Mesenteric fat pad (tissue), 1 donor: ENCODE measurements around the gene FUT4. TPM values are rescaled to one million over a fixed set of nuclear protein-coding genes. Genes with fewer than 3 reads are reported as not detected.
"Not testable (repeated sequence)": the region's sequence is repeated elsewhere in the genome, so short reads cannot be mapped to it uniquely, and the experiment has no call there.

Source experiments
- DNase-seq: peaks from one replicate; pipeline ENCODE4 v3.0.0-alpha.2; 2020; ENCODE audit warnings: low spot score
- total RNA-seq: library from RNA; stranded (reverse); fragmentation: NEBNext Ultra II Directional; extraction: Animal tissue kit (Norgen Biotek cat#: 25700); gene quantifications from one replicate; pipeline ENCODE4 v1.2.1, GENCODE V29; 2021
- donor health status: DM: yes; HTN: yes; CAD: no.

Gene FUT4
- total RNA-seq, 1 donor from 2014 or later, result 5.5 TPM

DNA sequence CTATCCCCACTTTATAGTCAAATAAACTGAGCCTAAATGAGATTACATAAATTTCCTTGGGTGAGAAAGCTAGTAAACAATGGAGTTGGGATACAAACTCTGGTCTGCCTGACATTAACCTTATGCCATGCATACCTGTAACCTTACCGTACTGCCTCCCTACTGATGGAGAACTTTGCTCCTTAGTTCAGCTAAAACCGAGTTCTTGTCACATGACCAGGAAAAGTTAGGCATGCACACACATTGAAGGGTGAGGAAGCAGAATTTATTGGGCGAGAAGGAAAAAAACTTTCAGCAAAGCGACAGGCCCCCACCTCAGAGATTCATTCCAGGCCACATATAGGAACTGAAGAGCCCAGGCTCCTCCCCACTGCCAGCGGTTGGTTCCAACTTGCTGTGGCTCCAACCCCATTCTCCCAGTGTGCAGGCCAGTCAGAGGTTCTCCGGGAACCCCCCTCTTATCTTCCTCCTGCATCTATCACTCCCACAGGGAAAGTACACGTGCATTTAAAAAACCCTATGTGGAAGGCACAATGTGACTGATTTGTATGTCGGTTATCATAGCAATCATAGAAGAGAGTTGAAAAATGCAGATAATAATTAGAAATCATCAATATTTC is 20.2 kb downstream of the FUT4 start:
- no peak for DNase-seq

DNA sequence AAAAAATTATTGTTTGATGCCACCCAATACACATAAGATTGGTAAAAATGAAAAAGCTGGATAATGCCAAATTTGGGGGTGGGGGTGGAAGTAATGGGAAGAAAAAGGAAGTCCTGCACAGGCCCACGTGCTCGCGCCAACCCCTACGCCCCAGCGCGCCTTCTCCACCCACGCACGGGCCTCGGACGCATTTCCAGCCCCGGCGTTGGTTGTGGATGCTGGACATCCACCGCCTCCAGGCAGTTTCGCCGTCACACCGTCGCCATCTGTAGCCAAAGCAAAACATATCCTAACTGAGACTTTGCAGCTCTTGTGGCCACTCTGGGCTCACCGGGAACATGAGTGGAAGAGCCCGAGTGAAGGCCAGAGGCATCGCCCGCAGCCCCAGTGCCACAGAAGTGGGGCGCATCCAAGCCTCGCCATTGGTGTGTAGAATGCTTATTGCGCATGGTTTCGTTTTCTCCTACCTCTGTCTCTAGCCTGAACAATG is 23.5 kb downstream of the FUT4 start, which contains the start of gene PIWIL4:
Gene PIWIL4, plus strand, starts transcription at position 188 of the 490 bp plus-strand sequence. Its CDS starts 151 bp downstream, at position 339.
- DNase-seq, result no peak

DNA sequence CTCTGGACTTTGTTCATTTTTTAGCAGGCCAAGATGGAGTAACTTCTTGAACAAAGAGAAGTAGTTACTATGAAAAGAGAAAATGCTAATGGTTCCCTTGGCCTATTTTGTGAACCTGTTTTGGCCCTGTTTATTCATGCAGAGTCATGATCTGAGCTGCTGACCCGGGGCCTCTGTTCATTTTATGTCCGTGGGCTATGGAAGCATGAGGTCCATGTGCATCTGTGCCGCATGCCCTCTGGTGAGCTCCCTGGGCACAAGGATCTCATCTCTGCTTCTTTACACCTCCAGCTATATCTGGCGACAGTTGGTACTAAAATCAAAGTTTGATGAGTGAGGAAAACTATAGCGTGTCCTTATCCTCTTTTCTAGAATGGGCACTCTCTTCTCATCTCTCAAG is 24.5 kb downstream of the FUT4 start:
- DNase-seq, result no peak

- DNase-seq, result no peak
Observed at GRCh38 chr11:94568717-94569116, 25.0 kb downstream of the FUT4 start.

DNA sequence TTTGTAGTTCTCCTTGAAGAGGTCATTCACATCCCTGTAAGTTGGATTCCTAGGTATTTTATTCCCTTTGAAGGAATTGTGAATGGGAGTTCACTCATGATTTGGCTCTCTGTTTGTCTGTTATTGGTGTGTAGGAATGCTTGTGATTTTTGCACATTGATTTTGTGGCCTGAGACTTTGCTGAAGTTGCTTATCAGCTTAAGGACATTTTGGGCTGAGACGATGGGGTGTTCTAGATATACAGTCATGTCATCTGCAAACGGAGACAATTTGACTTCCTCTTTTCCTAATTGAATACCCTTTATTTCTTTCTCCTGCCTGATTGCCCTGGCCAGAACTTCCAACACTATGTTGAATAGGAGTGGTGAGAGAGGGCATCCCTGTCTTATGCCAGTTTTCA is 29.3 kb downstream of the FUT4 start:
- not testable (repeated sequence) for DNase-seq

DNA sequence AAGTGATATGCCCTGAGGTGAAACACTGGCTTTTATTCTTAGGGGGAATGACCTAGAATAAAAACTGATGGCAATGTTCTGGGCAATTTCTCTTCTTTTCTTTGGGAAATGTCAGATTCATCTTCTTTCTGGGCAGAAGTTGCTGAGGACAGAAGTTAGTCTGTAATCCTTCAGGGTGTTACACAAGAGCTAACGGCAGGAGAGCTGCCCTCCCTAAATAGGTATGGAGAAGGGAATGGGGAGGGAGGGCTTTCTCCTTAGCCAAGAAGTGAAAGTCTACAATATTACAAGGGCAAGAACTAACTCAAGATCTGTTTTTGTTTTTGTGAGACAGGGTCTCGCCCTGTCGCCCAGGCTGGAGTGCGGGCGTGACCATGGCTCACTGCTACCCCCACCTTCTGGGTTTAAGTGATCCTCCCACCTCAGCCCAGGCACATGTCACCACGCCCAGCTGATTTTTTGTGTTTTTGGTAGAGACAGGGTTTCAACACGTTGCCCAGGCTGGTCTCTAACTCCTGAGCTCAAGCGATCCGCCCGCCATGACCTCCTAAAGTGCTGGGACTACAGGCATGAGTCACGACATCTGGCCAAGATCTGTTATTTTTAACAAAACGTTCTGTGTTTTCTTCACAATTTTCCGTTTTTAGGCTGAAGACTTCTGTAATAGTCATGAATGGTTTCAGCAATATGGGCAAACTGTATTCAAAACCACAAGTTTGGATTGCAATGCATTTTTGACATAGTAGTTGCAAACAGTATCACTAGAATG is 30.7 kb downstream of the FUT4 start:
- no peak for DNase-seq

GRCh38 chr11:94576306-94576705 is 32.6 kb downstream of the FUT4 start:
- DNase-seq, result no peak

DNA sequence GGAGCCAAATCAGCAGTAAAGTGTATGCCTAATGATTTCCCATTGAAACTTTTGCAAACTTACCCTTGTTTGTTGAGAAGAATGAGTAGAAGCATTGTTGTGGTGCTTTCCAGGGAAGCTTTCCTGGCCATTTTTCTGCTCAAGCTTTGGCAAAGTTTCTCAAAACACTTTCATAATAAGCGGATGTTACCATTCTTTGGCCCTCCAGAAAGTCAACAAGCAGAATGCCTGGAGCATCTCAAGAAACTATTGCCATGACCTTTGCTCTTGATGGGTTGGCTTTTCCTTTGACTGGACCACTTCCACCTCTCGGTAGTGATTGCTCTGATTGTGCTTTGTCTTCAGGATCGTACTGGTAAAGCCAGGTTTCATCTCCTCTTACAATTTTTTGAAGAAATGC is 34.1 kb downstream of the FUT4 start:
- DNase-seq, result no peak

GRCh38 chr11:94581926-94582325 is 38.2 kb downstream of the FUT4 start:
- no peak for DNase-seq

- no peak for DNase-seq
Observed at GRCh38 chr11:94583213-94583865, 39.6 kb downstream of the FUT4 start.

GRCh38 chr11:94583866-94584500 is 40.3 kb downstream of the FUT4 start:
- DNase-seq, result no peak

GRCh38 chr11:94584978-94585377 is 41.3 kb downstream of the FUT4 start:
- no peak for DNase-seq

- no peak for DNase-seq
Observed at GRCh38 chr11:94585399-94585798, 41.7 kb downstream of the FUT4 start.

DNA sequence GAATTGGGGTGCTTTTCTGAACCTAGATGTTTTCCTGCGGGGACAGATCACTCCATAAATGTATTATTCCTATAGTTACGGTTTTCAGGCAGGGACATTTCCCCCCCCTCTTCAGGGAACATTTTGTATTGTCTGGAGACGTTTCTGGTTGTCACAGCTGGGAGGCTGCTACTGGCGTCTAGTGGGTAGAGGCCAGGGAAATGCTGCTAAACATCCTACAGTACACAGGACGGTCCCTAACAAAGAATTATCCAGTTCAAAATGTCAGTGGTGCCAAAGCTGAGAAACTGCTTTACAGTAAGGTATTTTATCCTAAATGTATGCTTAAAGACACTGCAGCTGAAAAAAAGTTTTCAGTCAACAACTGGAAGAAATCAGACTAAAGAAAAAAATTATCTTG is 42.8 kb downstream of the FUT4 start:
- DNase-seq, result no peak

DNA sequence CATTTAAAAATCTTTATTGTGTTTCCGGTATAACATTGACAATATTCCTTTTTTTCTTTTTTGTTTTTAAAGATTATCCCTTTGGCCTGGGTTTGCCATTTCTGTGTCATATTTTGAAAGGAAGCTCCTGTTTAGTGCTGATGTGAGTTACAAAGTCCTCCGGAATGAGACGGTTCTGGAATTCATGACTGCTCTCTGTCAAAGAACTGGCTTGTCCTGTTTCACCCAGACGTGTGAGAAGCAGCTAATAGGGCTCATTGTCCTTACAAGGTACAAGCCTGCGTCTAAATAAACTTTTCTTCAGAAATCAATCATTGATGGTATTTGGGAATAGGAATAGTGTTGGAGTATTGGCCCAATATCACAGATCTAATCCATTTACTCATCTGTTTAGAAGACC is 43.3 kb downstream of the FUT4 start:
- no peak for DNase-seq

GRCh38 chr11:94588366-94588942 is 44.7 kb downstream of the FUT4 start:
- DNase-seq, result no peak

- no peak for DNase-seq
Observed at GRCh38 chr11:94590352-94591041, 46.8 kb downstream of the FUT4 start.

GRCh38 chr11:94593030-94593429 is 49.3 kb downstream of the FUT4 start:
- no peak for DNase-seq

DNA sequence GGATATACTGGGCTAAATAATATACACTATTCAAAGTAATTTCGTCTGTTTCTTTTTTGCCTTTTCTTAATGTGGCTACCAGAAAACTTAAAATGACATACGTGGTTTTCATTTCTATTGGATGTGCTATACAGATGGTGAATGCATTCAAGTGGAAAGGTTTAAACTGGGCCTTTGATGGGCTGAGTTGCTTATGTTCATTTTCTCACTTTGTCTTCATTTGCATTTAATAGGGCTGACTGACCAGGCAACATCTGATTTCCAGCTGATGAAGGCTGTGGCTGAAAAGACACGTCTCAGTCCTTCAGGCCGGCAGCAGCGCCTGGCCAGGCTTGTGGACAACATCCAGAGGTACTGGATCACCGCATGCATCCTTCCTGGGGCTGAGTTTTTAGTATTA is 51.4 kb downstream of the FUT4 start:
- DNase-seq, result no peak

GRCh38 chr11:94597896-94598295 is 54.2 kb downstream of the FUT4 start:
- DNase-seq, result no peak
